ENCODE results near the gene VTI1B. TPM values are rescaled to one million over a fixed set of nuclear protein-coding genes. Genes with fewer than 3 reads are reported as not detected.

Gene VTI1B
- total and polyA plus RNA-seq, 4 donors, result 43.9 to 105 (median 67.5) TPM

DNA sequence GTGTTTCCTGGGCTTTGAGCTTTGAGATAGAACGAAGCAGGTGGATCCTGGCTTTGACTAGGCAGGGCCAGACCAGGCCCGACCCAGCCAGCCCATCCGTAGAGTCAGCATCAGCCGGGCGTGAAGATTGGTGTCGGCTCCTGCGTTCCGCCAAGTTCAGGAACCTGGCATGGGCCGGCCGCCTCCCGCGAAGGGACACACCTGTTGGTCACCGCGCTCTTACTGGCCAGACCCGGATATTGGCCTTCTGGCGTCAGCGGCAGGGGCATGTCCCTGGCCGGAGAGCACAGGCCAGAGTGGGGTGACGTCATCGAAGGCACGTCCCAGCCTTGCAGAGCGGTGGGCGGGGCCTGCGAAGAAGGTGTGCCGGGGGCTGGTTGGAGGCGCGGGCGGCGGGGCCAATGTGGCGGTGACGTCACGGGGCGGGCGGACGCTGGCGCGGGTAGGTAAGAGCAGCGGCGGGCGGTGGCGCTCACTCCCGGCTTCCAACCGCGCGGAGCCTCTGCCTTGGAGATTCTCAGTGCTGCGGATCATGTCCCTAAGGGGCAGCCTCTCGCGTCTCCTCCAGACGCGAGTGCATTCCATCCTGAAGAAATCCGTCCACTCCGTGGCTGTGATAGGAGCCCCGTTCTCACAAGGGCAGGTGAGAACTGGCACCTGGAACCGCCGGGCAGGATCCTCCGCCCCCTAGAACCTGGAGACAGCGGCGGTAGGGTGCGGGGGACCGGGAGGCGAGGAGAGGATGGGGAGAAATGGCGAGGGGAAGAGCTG lies 54.8 kb downstream of the VTI1B start, which contains the start of gene ARG2:
Gene ARG2 (plus strand): TSS at position 475 of the 771 bp plus-strand sequence. CDS start 58 bp downstream, at position 533.
- TF ChIP-seq, protein P1, sequence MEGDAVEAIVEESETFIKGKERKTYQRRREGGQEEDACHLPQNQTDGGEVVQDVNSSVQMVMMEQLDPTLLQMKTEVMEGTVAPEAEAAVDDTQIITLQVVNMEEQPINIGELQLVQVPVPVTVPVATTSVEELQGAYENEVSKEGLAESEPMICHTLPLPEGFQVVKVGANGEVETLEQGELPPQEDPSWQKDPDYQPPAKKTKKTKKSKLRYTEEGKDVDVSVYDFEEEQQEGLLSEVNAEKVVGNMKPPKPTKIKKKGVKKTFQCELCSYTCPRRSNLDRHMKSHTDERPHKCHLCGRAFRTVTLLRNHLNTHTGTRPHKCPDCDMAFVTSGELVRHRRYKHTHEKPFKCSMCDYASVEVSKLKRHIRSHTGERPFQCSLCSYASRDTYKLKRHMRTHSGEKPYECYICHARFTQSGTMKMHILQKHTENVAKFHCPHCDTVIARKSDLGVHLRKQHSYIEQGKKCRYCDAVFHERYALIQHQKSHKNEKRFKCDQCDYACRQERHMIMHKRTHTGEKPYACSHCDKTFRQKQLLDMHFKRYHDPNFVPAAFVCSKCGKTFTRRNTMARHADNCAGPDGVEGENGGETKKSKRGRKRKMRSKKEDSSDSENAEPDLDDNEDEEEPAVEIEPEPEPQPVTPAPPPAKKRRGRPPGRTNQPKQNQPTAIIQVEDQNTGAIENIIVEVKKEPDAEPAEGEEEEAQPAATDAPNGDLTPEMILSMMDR (IDR thresholded peaks at IDR 0.05; ENCODE audit: control extremely low read depth, extremely low read depth), result no peak
- peak; percentile 91 to 93 (median 91) for DNase-seq
- H3K4me3 ChIP-seq, result peak within 1 kb of the TSS; percentile 46
- H3K9me3 ChIP-seq (ENCODE audit: control insufficient read depth in 4 of 4, insufficient read depth in 3 of 4, low read length in 3 of 4), result no peaks in the 10 kb centered on the region
- peaks cover 0 to 4% (median 3%) of the 10 kb centered on the region in 3 donors for H3K27me3 ChIP-seq (ENCODE audit: control insufficient read depth in 3 of 3, insufficient read depth in 3 of 3, low read length in 2 of 3)
- H3K36me3 ChIP-seq (ENCODE audit: control insufficient read depth in 4 of 4, insufficient read depth in 4 of 4, low read length in 4 of 4), result no peaks in the 10 kb centered on the region
- H3K9ac ChIP-seq (ENCODE audit: insufficient read depth in 1 of 2, low read length in 2 of 2), result peak within 1 kb of the TSS; percentile 53 to 67
- peaks cover 0 to 5% (median 0%) of the 10 kb centered on the region in 5 donors for H3K4me1 ChIP-seq (ENCODE audit: control insufficient read depth in 5 of 5, insufficient read depth in 5 of 5, low read length in 5 of 5)
- H3K27ac ChIP-seq (ENCODE audit: low read depth in 1 of 2, low read length in 1 of 2), result peak within 1 kb of the TSS; percentile 55 to 66
- ATAC-seq (ENCODE audit: insufficient read depth, low FRiP score), result peak; percentile 98
- 0 to 1% methylated on average over 60 to 62 of the region's 62 CpGs for WGBS, 2 donors

DNA sequence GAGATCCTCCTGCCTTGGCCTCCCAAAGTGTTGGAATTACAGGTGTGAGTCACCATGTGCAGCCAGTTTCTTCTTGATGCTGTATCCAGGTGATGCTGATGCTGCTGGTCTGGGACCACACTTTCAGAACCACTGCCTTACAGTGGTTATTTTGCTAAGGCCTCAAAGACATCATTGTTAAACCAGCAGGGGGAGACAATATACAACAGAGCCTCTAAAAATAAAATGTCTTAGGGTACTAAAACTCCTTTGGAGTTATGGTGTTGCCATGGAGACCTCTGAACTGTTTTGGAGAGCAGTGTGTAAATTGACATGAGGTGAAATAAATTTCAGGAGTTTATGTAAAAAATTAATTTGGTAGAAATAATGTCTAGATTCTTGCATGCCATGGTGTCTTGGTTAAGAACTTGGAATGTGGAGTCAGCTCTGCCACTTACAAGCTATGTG lies 55.8 kb downstream of the VTI1B start:
- no peak overlapping the region for H3K27ac ChIP-seq (ENCODE audit: low read depth in 1 of 2, low read length in 1 of 2)
- TF ChIP-seq, protein P1 (IDR thresholded peaks at IDR 0.05; ENCODE audit: control extremely low read depth, extremely low read depth), result peak; percentile 62
- peak overlapping the region in 1 of 2 donors; percentile 67 for H3K9ac ChIP-seq (ENCODE audit: insufficient read depth in 1 of 2, low read length in 2 of 2)
- DNase-seq (peak; percentile 29 to 81 (median 79)), ATAC-seq (ENCODE audit: insufficient read depth, low FRiP score) (peak; percentile 29)
- peaks cover 0 to 4% (median 3%) of the 10 kb centered on the region in 3 donors for H3K27me3 ChIP-seq (ENCODE audit: control insufficient read depth in 3 of 3, insufficient read depth in 3 of 3, low read length in 2 of 3)
- no peaks in the 10 kb centered on the region for H3K9me3 ChIP-seq (ENCODE audit: control insufficient read depth in 4 of 4, insufficient read depth in 3 of 4, low read length in 3 of 4)
- peaks cover 0 to 5% (median 0%) of the 10 kb centered on the region in 5 donors for H3K4me1 ChIP-seq (ENCODE audit: control insufficient read depth in 5 of 5, insufficient read depth in 5 of 5, low read length in 5 of 5)
- H3K36me3 ChIP-seq (ENCODE audit: control insufficient read depth in 4 of 4, insufficient read depth in 4 of 4, low read length in 4 of 4), result no peaks in the 10 kb centered on the region
- H3K4me3 ChIP-seq, result no peak overlapping the region

DNA sequence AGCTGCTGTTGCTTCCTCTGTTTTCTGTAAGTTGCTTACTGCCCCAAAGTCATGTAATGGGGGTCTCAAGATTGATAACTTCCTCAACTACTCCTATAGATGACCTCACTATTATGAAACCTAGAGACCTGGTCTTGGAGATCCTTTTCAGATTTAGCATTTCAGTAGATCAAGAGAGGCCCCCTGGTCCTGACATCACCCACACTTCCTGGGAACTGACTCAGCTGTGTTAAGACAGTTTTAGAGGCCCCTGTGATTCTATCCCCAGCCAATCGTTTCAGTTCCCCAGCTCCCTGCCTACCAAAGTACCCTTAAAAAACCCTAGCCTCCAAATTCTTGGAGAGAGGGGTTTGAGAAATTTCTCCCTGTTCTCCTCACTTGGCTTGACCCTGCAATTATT lies 63.9 kb downstream of the VTI1B start:
- Histone ChIP-seq H3K4me3 (no peak overlapping the region), H3K4me1 (ENCODE audit: control insufficient read depth in 5 of 5, insufficient read depth in 5 of 5, low read length in 5 of 5) (no peaks in the 10 kb centered on the region), H3K9me3 (ENCODE audit: control insufficient read depth in 4 of 4, insufficient read depth in 3 of 4, low read length in 3 of 4) (no peaks in the 10 kb centered on the region), H3K9ac (ENCODE audit: insufficient read depth in 1 of 2, low read length in 2 of 2) (no peak overlapping the region), H3K27me3 (ENCODE audit: control insufficient read depth in 3 of 3, insufficient read depth in 3 of 3, low read length in 2 of 3) (no peaks in the 10 kb centered on the region), H3K27ac (ENCODE audit: low read depth in 1 of 2, low read length in 1 of 2) (no peak overlapping the region), H3K36me3 (ENCODE audit: control insufficient read depth in 4 of 4, insufficient read depth in 4 of 4, low read length in 4 of 4) (no peaks in the 10 kb centered on the region)
- TF ChIP-seq, protein P1 (IDR thresholded peaks at IDR 0.05; ENCODE audit: control extremely low read depth, extremely low read depth), result no peak
- DNase-seq (no peak), ATAC-seq (ENCODE audit: insufficient read depth, low FRiP score) (no peak)
- WGBS, 2 donors, result 74 to 80% methylated on average over 1 of the region's 1 CpG
